Heart left ventricle (tissue), 13 donors: ENCODE data around the gene PCP2.

Source experiments
- POLR2A ChIP-seq, 2 donors: fragments of 450-650 bp; IDR thresholded peaks; one replicate each; pipeline ENCODE4 v1.6.1; 2017; ENCODE audit warnings: antibody characterized with exemption in 2 of 2, mild to moderate bottlenecking in 2 of 2, moderate library complexity in 2 of 2
- TF ChIP-seq, protein P1 (sequence below), 12 donors: fragments of 200-600 bp; sonication (generic) in 4 of 12; IDR thresholded peaks; one replicate each; pipeline versions ENCODE4 v1.5.0 to v1.8.0; 2018 to 2022; ENCODE audit warnings: antibody characterized with exemption in 12 of 12, mild to moderate bottlenecking in 5 of 12
- donor health status: ischemic (EF 13 %, LVEDD 7.1; RV severe dilation, severe dysfunction).
- donor health status: DM: no; HTN: yes; CAD: no.
- donor health status: DM: no; HTN: no; CAD: no.
- donor health status: ischemic (EF 25% LVEDD 6.9; RV normal size, moderate dysfunction).
- donor health status: ischemic (EF 25% LVEDD 5.7; RV mildly dilated, moderate dysfunction).
- donor health status: ischemic (EF 35%, LVEDD 5.7; RV mildly dilated, moderate dysfunction).
- donor health status: nonischemic (EF 11% LVEDD 7.7; RV severe dilation, severe dysfunction).
- donor health status: DM: yes; HTN: yes; CAD: no.
- donor health status: PGD.
- donor health status: ischemic (EF 29% LVEDD 5.4; RV normal size, mild dysfunction).
- donor health status: nonischemic (EF 23%, LVEDD 6.1; RV moderate dilation, normal function).

DNA sequence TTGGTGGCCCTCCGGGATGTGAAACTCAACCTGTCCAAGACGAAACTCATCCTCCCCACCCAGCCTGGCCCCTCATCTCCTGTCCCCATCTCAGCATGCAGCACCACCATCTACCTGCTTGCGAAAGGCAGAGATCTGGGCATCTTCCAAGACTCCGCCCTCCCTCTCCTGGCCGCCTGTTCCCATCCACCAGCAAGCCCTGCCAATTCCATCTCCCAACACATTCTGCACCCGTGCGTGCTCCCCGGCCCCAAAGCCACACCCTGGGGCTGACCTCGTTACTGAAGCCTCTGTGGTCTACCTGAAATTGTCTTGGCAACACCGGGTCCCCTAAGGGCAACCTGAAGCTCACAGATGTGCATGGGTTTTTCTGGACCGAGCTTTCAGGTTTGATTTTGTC, 51.1 kb downstream of the PCP2 start:
- TF ChIP-seq, protein P1, sequence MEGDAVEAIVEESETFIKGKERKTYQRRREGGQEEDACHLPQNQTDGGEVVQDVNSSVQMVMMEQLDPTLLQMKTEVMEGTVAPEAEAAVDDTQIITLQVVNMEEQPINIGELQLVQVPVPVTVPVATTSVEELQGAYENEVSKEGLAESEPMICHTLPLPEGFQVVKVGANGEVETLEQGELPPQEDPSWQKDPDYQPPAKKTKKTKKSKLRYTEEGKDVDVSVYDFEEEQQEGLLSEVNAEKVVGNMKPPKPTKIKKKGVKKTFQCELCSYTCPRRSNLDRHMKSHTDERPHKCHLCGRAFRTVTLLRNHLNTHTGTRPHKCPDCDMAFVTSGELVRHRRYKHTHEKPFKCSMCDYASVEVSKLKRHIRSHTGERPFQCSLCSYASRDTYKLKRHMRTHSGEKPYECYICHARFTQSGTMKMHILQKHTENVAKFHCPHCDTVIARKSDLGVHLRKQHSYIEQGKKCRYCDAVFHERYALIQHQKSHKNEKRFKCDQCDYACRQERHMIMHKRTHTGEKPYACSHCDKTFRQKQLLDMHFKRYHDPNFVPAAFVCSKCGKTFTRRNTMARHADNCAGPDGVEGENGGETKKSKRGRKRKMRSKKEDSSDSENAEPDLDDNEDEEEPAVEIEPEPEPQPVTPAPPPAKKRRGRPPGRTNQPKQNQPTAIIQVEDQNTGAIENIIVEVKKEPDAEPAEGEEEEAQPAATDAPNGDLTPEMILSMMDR (IDR thresholded peaks at IDR 0.05): no peak
- no peak for TF ChIP-seq POLR2A (IDR thresholded peaks at IDR 0.05)
